Vagina (tissue), 2 donors: ENCODE results near the gene LCOR.

Experiments used
- POLR2A ChIP-seq, 2 donors: fragments of 450-650 bp; IDR thresholded peaks; one replicate each; pipeline ENCODE4 v1.6.1; 2017; ENCODE audit warnings: antibody characterized with exemption in 2 of 2, mild to moderate bottlenecking in 2 of 2, moderate library complexity in 2 of 2
- TF ChIP-seq, protein P1 (sequence below), 3 experiments: fragments of 450-650 bp in 2 of 3; fragments of 200-600 bp in 1 of 3; sonication (generic) in 1 of 3; IDR thresholded peaks; one replicate each; pipeline ENCODE4 v1.5.1; 2017 to 2019; ENCODE audit warnings: antibody characterized with exemption in 3 of 3, mild to moderate bottlenecking in 2 of 3, moderate library complexity in 2 of 3

DNA sequence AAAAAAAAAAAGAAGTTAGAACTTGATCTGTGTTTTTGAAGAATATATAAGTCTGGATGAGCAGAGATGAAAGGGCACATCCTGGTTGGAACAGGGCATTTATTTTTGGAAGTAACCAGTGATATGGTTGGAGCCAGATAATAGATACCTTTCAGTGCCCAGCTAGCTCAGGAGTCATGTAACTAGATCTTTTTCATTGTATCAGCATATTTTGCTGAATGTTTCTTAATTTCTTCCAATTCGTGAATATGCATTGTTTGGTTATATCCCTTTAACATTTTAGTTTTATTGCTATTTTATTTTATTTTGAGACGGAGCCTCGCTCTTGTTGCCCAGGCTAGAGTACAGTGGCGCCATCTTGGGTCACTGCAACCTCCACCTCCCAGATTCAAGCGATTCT, 81.8 kb downstream of the LCOR start:
- no peak for TF ChIP-seq POLR2A (IDR thresholded peaks at IDR 0.05)
- TF ChIP-seq, protein P1, sequence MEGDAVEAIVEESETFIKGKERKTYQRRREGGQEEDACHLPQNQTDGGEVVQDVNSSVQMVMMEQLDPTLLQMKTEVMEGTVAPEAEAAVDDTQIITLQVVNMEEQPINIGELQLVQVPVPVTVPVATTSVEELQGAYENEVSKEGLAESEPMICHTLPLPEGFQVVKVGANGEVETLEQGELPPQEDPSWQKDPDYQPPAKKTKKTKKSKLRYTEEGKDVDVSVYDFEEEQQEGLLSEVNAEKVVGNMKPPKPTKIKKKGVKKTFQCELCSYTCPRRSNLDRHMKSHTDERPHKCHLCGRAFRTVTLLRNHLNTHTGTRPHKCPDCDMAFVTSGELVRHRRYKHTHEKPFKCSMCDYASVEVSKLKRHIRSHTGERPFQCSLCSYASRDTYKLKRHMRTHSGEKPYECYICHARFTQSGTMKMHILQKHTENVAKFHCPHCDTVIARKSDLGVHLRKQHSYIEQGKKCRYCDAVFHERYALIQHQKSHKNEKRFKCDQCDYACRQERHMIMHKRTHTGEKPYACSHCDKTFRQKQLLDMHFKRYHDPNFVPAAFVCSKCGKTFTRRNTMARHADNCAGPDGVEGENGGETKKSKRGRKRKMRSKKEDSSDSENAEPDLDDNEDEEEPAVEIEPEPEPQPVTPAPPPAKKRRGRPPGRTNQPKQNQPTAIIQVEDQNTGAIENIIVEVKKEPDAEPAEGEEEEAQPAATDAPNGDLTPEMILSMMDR (IDR thresholded peaks at IDR 0.05): no peak
